Thymus (tissue), 14 donors: Measurements from ENCODE around the gene CD226. TPM values are rescaled to one million over a fixed set of nuclear protein-coding genes. Genes with fewer than 3 reads are reported as not detected.

Experiments
- DNase-seq, 9 donors: peaks; one replicate each; pipeline ENCODE4 v3.0.0-alpha.2; 2013; ENCODE audit warnings: low spot score in 9 of 9, low read depth in 6 of 9, missing footprints in 1 of 9
- H3K27ac ChIP-seq, 2 donors: one replicate each; pipeline ENCODE4 v1.5.1; 2013; ENCODE audit warnings: control low read depth in 1 of 2, low read depth in 1 of 2, low read length in 1 of 2, mild to moderate bottlenecking in 1 of 2, moderate library complexity in 1 of 2
- H3K27me3 ChIP-seq, 2 donors: one replicate each; pipeline ENCODE4 v1.5.1; 2013; ENCODE audit warnings: low read length in 1 of 2; ENCODE audit not compliant: control insufficient read depth in 2 of 2, insufficient read depth in 1 of 2
- H3K36me3 ChIP-seq, 2 donors: one replicate each; pipeline ENCODE4 v1.5.1; 2013; ENCODE audit warnings: low read length in 1 of 2, mild to moderate bottlenecking in 1 of 2, moderate library complexity in 1 of 2; ENCODE audit not compliant: control insufficient read depth in 2 of 2, insufficient read depth in 2 of 2
- H3K4me1 ChIP-seq, 2 donors: one replicate each; pipeline ENCODE4 v1.5.1; 2013; ENCODE audit warnings: low read length in 2 of 2; ENCODE audit not compliant: control insufficient read depth in 2 of 2, insufficient read depth in 2 of 2
- H3K4me3 ChIP-seq, 2 donors: one replicate each; pipeline ENCODE4 v1.5.1; 2013; ENCODE audit warnings: low read length in 2 of 2, control low read depth in 1 of 2, mild to moderate bottlenecking in 1 of 2
- H3K9me3 ChIP-seq, 2 donors: one replicate each; pipeline ENCODE4 v1.5.1; 2013; ENCODE audit warnings: low read length in 1 of 2, mild to moderate bottlenecking in 1 of 2; ENCODE audit not compliant: control insufficient read depth in 2 of 2, insufficient read depth in 1 of 2
- WGBS: extraction: QIAGEN DNeasy Blood & Tissue Kit; methylation state at CpG from one replicate; pipeline ENCODE4 v1.1.7; 2013; 5-methylcytosine and 5-hydroxymethylcytosine counted together
- long read RNA-seq, 10 donors: transcript quantifications; one replicate each; lab custom pipeline, GENCODE V29; 2026
- polyA plus RNA-seq: library from polyadenylated mRNA; stranded (reverse); fragments of 200-250 nt; gene quantifications from one replicate; pipeline ENCODE4 v1.2.3, GENCODE V29; 2013
- total RNA-seq: library from RNA; stranded (reverse); fragments of 120-200 nt; gene quantifications from one replicate; pipeline ENCODE4 v1.2.4, GENCODE V29; 2013
- donor health status: healthy.

The CD226 gene
- total RNA-seq = 16.7 TPM
- polyA plus RNA-seq = 4.1 TPM
- long read RNA-seq, donor 1 = 0 reads
- long read RNA-seq, donor 2, full-length matches to known transcripts = 5 of 5 reads
- long read RNA-seq, donor 2, partial matches to known transcripts = 0 of 5 reads
- long read RNA-seq, donor 2, other reads (novel, unspliced or antisense) = 0 of 5 reads
- long read RNA-seq, donor 3, partial matches to known transcripts = 0 of 3 reads
- long read RNA-seq, donor 3, other reads (novel, unspliced or antisense) = 0 of 3 reads
- long read RNA-seq, donor 4, partial matches to known transcripts = 0 of 1 reads
- long read RNA-seq, donor 4, other reads (novel, unspliced or antisense) = 0 of 1 reads
- long read RNA-seq, donor 5, partial matches to known transcripts = 0 of 4 reads
- long read RNA-seq, donor 5, other reads (novel, unspliced or antisense) = 0 of 4 reads
- long read RNA-seq, donor 6, full-length matches to known transcripts = 2 of 2 reads
- long read RNA-seq, donor 6, partial matches to known transcripts = 0 of 2 reads
- long read RNA-seq, donor 6, other reads (novel, unspliced or antisense) = 0 of 2 reads
- long read RNA-seq, donor 7, full-length matches to known transcripts = 2 of 2 reads
- long read RNA-seq, donor 7, partial matches to known transcripts = 0 of 2 reads
- long read RNA-seq, donor 7, other reads (novel, unspliced or antisense) = 0 of 2 reads
- long read RNA-seq, donor 8 = 0 reads
- long read RNA-seq, donor 9 = 0 reads
- long read RNA-seq, donor 10, full-length matches to known transcripts = 4 of 4 reads
- long read RNA-seq, donor 10, partial matches to known transcripts = 0 of 4 reads
- long read RNA-seq, donor 10, other reads (novel, unspliced or antisense) = 0 of 4 reads

DNA sequence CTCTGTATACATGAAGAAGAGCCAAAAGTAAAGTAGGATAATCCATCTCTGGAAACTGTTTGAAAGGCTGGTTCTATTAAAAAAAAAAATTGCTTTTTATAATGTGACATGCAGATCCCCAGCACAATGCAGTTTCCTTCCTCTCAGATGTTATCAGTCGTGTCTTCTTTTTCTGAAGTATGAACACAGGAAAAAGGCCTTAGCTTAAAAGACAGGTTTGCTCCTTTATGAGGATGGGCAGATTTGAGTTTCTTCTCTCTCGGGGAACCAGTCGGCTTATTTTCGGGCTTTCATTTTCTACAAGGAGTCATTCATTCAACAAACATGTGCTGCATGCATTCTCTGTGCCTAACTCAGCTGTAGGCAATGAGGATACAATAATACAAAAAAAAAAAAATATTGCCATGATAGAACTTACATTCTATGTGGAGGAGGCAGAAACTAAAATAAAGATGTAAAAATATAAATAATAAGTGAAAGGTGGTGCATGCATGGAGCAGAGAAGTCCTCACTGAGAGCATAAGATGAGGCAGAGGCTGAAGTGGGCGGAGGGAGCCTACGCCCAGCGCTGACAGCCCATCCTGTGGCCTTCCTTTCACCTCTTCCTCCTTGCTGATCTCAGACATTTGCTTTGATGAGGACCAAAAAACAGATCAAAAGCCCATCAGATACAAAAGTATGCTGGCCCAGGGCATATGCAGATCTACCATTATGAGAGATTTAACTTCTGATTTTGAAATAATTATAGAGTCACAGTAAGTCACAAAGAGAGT lies at the start of gene CD226:
CD226 (minus strand) TSS at position 513 of the 773 bp plus-strand sequence; CDS start at position 46, 467 bp downstream.
- H3K27ac ChIP-seq = peak within 1 kb of the TSS; percentile 46 to 67
- 33% methylated on average over 7 of the region's 7 CpGs for WGBS
- H3K9me3 ChIP-seq = no peaks in the 10 kb centered on the region
- peak in 3 of 9 donors; percentile 41 to 80 (median 47) for DNase-seq
- H3K4me1 ChIP-seq = peaks cover 7 to 40% of the 10 kb centered on the region in 2 donors
- no peaks in the 10 kb centered on the region for H3K27me3 ChIP-seq
- H3K4me3 ChIP-seq = peak within 1 kb of the TSS in 1 of 2 donors; percentile 4
- H3K36me3 ChIP-seq = no peaks in the 10 kb centered on the region

DNA sequence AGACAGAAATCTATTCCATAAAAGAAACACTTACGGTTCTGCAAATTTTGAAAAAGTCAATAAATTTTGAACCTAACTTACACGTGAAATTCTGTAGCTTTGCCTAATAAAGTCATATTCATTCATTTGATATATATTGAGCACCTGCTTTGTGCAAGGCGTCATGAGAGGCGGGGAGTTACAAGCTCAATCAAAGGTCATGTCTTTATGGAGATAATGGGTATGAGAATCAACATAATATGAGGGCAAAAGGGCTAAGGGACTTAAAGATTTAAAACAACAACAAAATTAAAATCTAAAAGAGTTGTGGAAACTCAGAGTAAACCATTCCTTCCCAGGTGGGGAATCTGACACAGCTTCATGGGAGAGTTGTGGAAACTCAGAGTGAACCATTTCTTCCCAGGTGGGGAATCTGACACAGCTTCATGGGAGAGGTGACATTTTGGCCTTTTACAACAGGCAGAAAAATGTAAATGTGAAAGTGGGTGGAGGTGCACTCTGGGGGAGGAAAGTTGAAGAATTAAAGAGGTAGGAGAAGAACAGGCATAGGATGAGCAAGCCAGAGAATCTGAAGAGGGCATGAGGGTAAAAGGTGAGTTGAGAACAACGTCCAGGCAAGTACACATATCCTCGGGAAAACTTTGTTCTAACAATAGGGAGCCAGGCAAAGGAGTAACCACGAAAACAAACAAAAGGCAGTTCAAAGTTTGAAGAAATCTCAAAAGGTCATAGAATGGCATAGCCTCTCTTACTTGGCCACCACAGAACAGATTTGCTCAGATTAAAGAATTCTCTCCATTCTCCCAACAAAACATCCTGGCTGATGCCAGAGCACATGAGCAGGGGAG lies 49.5 kb upstream of the CD226 start:
- 94% methylated on average over 7 of the region's 7 CpGs for WGBS
- Histone ChIP-seq H3K4me3 (no peak overlapping the region), H3K4me1 (no peaks in the 10 kb centered on the region), H3K36me3 (peaks cover 4 to 14% of the 10 kb centered on the region in 2 donors), H3K27me3 (no peaks in the 10 kb centered on the region), H3K27ac (no peak overlapping the region), H3K9me3 (peaks cover 0 to 2% of the 10 kb centered on the region in 2 donors)
- DNase-seq = no peak

DNA sequence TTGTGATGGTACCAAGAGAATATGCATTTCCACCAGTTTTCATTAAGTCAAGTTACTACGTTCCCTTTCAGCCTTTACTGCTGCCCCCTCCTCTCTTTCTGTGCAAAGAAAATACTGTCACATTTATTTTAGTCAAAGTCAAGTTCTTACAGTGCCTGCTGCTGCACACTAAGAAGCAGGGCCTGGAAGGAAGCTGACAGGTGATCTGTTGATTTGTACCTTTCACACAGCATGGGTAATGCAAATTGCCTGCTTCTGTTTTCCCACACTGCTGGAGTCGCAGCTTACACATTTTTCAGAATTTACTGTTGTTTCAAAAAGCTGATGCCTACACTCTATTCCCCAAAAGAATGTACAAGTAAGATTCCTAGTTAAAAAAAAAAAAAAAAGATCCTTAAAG lies 48.7 kb upstream of the CD226 start:
- Histone ChIP-seq H3K4me1 (no peaks in the 10 kb centered on the region), H3K27ac (no peak overlapping the region), H3K36me3 (peaks cover under 1 to 10% of the 10 kb centered on the region in 2 donors), H3K27me3 (no peaks in the 10 kb centered on the region), H3K4me3 (no peak overlapping the region), H3K9me3 (peaks cover 0 to under 1% of the 10 kb centered on the region in 2 donors)
- 93% methylated on average over 2 of the region's 2 CpGs for WGBS
- DNase-seq = no peak

GRCh38 chr18:69995774-69996173 lies 48.1 kb upstream of the CD226 start:
- DNase-seq = no peak

GRCh38 chr18:69992776-69993175 lies 45.1 kb upstream of the CD226 start:
- Histone ChIP-seq H3K4me3 (no peak overlapping the region), H3K36me3 (peaks cover 0 to 2% of the 10 kb centered on the region in 2 donors), H3K27ac (no peak overlapping the region), H3K27me3 (no peaks in the 10 kb centered on the region), H3K9me3 (peaks cover 0 to 3% of the 10 kb centered on the region in 2 donors), H3K4me1 (no peaks in the 10 kb centered on the region)
- WGBS = 92% methylated on average over 1 of the region's 1 CpG
- no peak for DNase-seq

More at GRCh38 chr18:69995774-69996173, 48.1 kb upstream of the CD226 start:
- Histone ChIP-seq H3K9me3 (no peaks in the 10 kb centered on the region), H3K4me1 (no peaks in the 10 kb centered on the region), H3K27ac (no peak overlapping the region), H3K36me3 (peaks cover 0 to 4% of the 10 kb centered on the region in 2 donors), H3K27me3 (no peaks in the 10 kb centered on the region), H3K4me3 (no peak overlapping the region)
- 98% methylated on average over 3 of the region's 3 CpGs for WGBS

DNA sequence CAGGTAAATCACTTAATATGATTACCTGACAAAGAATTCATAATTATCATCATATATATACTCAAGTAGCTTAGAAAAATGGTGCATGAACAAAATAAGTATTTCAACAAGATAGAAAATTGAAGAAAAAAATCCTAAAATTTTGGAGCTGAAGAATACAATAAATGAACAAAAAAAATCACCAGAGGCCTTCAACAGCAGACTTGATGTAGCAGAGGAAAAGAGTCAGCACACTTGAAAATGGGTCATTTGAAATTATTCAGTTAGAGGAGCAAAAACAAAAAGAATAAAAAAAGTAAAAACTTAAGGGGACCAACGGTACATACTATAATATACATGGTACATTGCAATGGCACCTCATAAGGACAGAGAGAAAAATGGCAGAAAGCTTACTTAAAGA lies 40.2 kb upstream of the CD226 start:
- 97% methylated on average over 1 of the region's 1 CpG for WGBS
- Histone ChIP-seq H3K27me3 (no peaks in the 10 kb centered on the region), H3K9me3 (peaks cover 0 to 3% of the 10 kb centered on the region in 2 donors), H3K27ac (no peak overlapping the region), H3K36me3 (peaks cover 0 to 5% of the 10 kb centered on the region in 2 donors), H3K4me3 (no peak overlapping the region), H3K4me1 (no peaks in the 10 kb centered on the region)
- DNase-seq = no peak

DNA sequence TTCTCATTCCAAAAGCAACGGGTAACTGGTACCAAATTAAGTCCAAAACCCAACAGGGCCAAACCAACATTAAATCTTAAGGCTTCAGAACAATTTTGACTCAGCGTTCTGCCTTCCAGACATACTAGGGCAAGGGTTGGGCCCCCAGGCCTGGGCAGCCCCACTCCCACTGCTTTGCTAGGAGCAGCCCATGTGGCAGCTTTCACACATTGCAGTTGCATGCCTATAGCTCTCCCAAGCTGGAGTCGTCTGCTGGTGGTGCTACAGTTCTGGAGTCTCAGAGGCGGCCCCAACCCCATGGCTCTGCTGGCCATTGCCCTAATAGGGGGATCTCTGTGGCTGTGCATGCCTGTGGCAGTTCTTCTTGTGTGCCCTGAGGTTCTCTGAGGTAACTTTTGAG lies 37.6 kb upstream of the CD226 start:
- WGBS = 98% methylated on average over 4 of the region's 4 CpGs
- no peak for DNase-seq
- Histone ChIP-seq H3K27me3 (no peaks in the 10 kb centered on the region), H3K9me3 (peaks cover 0 to 3% of the 10 kb centered on the region in 2 donors), H3K27ac (no peak overlapping the region), H3K4me1 (peaks cover 0 to 3% of the 10 kb centered on the region in 2 donors), H3K36me3 (peaks cover 0 to 5% of the 10 kb centered on the region in 2 donors), H3K4me3 (no peak overlapping the region)

DNA sequence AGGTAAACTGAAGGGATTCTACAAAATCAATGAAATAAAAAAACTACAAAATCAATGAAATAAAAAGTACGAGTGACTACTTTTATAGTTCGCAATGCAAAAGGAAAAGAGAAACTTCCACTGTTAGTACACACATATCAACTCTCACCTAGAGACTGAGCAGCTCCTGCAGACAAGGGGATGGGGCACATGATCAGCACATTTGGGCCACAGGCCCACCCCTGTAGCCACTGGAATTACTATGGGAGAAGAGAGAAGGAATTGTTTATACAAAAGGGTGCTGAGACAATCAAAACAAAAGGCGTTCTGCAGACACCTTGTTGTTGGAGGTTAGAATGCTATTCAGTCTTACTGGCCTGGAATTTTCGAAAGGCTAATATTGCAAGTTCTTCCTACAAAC lies 34.7 kb upstream of the CD226 start:
- peaks cover 0 to 3% of the 10 kb centered on the region in 2 donors for H3K4me1 ChIP-seq
- peaks cover 0 to 5% of the 10 kb centered on the region in 2 donors for H3K36me3 ChIP-seq
- H3K27ac ChIP-seq = no peak overlapping the region
- no peak for DNase-seq
- WGBS = 98% methylated on average over 4 of the region's 4 CpGs
- H3K9me3 ChIP-seq = peaks cover 0 to 2% of the 10 kb centered on the region in 2 donors
- H3K4me3 ChIP-seq = no peak overlapping the region
- no peaks in the 10 kb centered on the region for H3K27me3 ChIP-seq
